CD4-positive, alpha-beta memory T cell (primary cell): ENCODE results near the gene ZC3H18. TPM values are rescaled to one million over a fixed set of nuclear protein-coding genes. Genes with fewer than 3 reads are reported as not detected.

Source experiments
- CTCF ChIA-PET: fragments of 350-600 bp; sonication (Branson Sonifier 250); formaldehyde crosslinking; loops from one replicate; lab custom pipeline; 2021; ENCODE audit warnings: inconsistent platforms; ENCODE audit not compliant: partially characterized antibody; lab: Charles Lee
- POLR2A ChIA-PET: fragments of 350-600 bp; sonication (Branson Sonifier 250); formaldehyde crosslinking; loops from one replicate; lab custom pipeline; 2021; ENCODE audit not compliant: partially characterized antibody; lab: Charles Lee
- DNase-seq, 5 donors: peaks; one replicate each; pipeline versions ENCODE4 v3.0.0 to v3.0.0-alpha.2; 2020 to 2022; ENCODE audit warnings: mixed read lengths in 1 of 5
- H3K27ac ChIP-seq: one replicate; pipeline ENCODE4 v1.7.0; 2013; ENCODE audit warnings: low read depth, low read length
- H3K27me3 ChIP-seq: 2 replicates; pipeline ENCODE4 v1.7.0; 2013; ENCODE audit warnings: mild to moderate bottlenecking, low read length, moderate library complexity; ENCODE audit not compliant: insufficient read depth
- H3K36me3 ChIP-seq: 2 replicates; pipeline ENCODE4 v1.7.0; 2013; ENCODE audit warnings: mild to moderate bottlenecking, low read length, moderate library complexity; ENCODE audit not compliant: insufficient read depth
- H3K4me1 ChIP-seq: 2 replicates; pipeline ENCODE4 v1.7.0; 2013; ENCODE audit warnings: mild to moderate bottlenecking, low read length, moderate library complexity; ENCODE audit not compliant: insufficient read depth
- H3K4me3 ChIP-seq, 2 donors: one replicate each; pipeline ENCODE4 v1.7.0; 2013; ENCODE audit warnings: low read length in 2 of 2, mild to moderate bottlenecking in 1 of 2
- H3K9me3 ChIP-seq, 2 donors: one replicate each; pipeline ENCODE4 v1.7.0; 2013; ENCODE audit warnings: low read length in 2 of 2, control low read depth in 1 of 2; ENCODE audit not compliant: control insufficient read depth in 1 of 2
- H3K27ac Mint-ChIP-seq, 7 donors: one replicate each; pipeline ENCODE4 v1.8.0; 2020 to 2021; ENCODE audit warnings: mixed read lengths in 7 of 7, mild to moderate bottlenecking in 6 of 7, inconsistent platforms in 3 of 7, moderate library complexity in 3 of 7
- H3K27me3 Mint-ChIP-seq, 2 donors: one replicate each; pipeline ENCODE4 v1.8.0; 2020 to 2021; ENCODE audit warnings: mixed read lengths in 2 of 2
- H3K36me3 Mint-ChIP-seq, 2 donors: one replicate each; pipeline ENCODE4 v1.8.0; 2020 to 2021; ENCODE audit warnings: mixed read lengths in 2 of 2, inconsistent platforms in 1 of 2, mild to moderate bottlenecking in 1 of 2
- H3K4me1 Mint-ChIP-seq, 4 donors: one replicate each; pipeline ENCODE4 v1.8.0; 2020 to 2021; ENCODE audit warnings: mixed read lengths in 4 of 4, mild to moderate bottlenecking in 1 of 4
- H3K4me3 Mint-ChIP-seq, 8 donors: one replicate each; pipeline ENCODE4 v1.8.0; 2020 to 2021; ENCODE audit warnings: mixed read lengths in 8 of 8, mild to moderate bottlenecking in 7 of 8, moderate library complexity in 6 of 8, inconsistent platforms in 3 of 8
- H3K9me3 Mint-ChIP-seq, 8 donors: one replicate each; pipeline ENCODE4 v1.8.0; 2020 to 2021; ENCODE audit warnings: mixed read lengths in 8 of 8, mild to moderate bottlenecking in 5 of 8, inconsistent platforms in 3 of 8, moderate library complexity in 1 of 8
- intact Hi-C: fragments of 100-400 bp; cut with micrococcal nuclease; formaldehyde crosslinking; loops from one replicate; pipeline ENCODE4 v1.15.1; 2023
- polyA plus RNA-seq, 2 donors: library from polyadenylated mRNA; unstranded; fragments of 300-500 nt; fragmentation: Illumina TruSeq; gene quantifications; one replicate each; pipeline ENCODE4 v1.2.3, GENCODE V29; 2021
- total RNA-seq, 2 experiments: library from RNA; stranded (reverse); gene quantifications; one replicate each; pipeline ENCODE4 v1.2.3, GENCODE V29; 2021

ZC3H18 gene
- total and polyA plus RNA-seq, 4 experiments from 2014 or later = 3.0 to 91.5 (median 54.0) TPM

- peak overlapping the region in 2 of 7 donors; percentile 9 to 47 for H3K27ac Mint-ChIP-seq
- H3K27me3 Mint-ChIP-seq = no peaks in the 10 kb centered on the region
- ChIA-PET POLR2A (no interaction called here), CTCF (no interaction called here)
- DNase-seq = peak in 1 of 5 donors; percentile 32
- Histone ChIP-seq H3K4me3 (no peak overlapping the region), H3K27ac (no peak overlapping the region), H3K9me3 (no peaks in the 10 kb centered on the region), H3K27me3 (no peaks in the 10 kb centered on the region), H3K36me3 (peaks cover 36% of the 10 kb centered on the region), H3K4me1 (no peaks in the 10 kb centered on the region)
- H3K4me3 Mint-ChIP-seq = no peak overlapping the region
- H3K36me3 Mint-ChIP-seq = peaks cover 25 to 54% of the 10 kb centered on the region in 2 donors
- no peaks in the 10 kb centered on the region for H3K9me3 Mint-ChIP-seq
- intact Hi-C loops = no loop called here
- H3K4me1 Mint-ChIP-seq = peaks cover 0 to 14% (median 3%) of the 10 kb centered on the region in 4 donors
These were observed 57.6 kb downstream of the ZC3H18 start for GRCh38 chr16:88627531-88628411.

- H3K27me3 Mint-ChIP-seq = no peaks in the 10 kb centered on the region
- Histone ChIP-seq H3K4me3 (no peak overlapping the region), H3K27me3 (no peaks in the 10 kb centered on the region), H3K27ac (no peak overlapping the region), H3K9me3 (no peaks in the 10 kb centered on the region), H3K36me3 (peaks cover 28% of the 10 kb centered on the region), H3K4me1 (peaks cover 5% of the 10 kb centered on the region)
- POLR2A ChIA-PET = interaction anchor here (6.0 kb wide), 1 partner anchor 9 kb away, joined by 50 read pairs; no protein-coding TSS in a partner anchor
- H3K36me3 Mint-ChIP-seq = peaks cover 18 to 48% of the 10 kb centered on the region in 2 donors
- peak in 1 of 5 donors; percentile 8 for DNase-seq
- peak overlapping the region in 3 of 7 donors; percentile 27 to 70 (median 35) for H3K27ac Mint-ChIP-seq
- CTCF ChIA-PET = interaction anchor here (0.6 to 1.4 kb wide), 2 partner anchors 11 to 16 kb away, joined by 3 read pairs; no protein-coding TSS in a partner anchor
- no peaks in the 10 kb centered on the region for H3K9me3 Mint-ChIP-seq
- H3K4me3 Mint-ChIP-seq = no peak overlapping the region
- intact Hi-C loops = no loop called here
- peaks cover 2 to 11% (median 3%) of the 10 kb centered on the region in 4 donors for H3K4me1 Mint-ChIP-seq
These were observed 58.3 kb downstream of the ZC3H18 start for GRCh38 chr16:88628512-88628974.

GRCh38 chr16:88629835-88630234 is 59.6 kb downstream of the ZC3H18 start:
- Mint-ChIP-seq H3K27me3 (no peaks in the 10 kb centered on the region), H3K36me3 (peaks cover 15 to 40% of the 10 kb centered on the region in 2 donors), H3K9me3 (no peaks in the 10 kb centered on the region), H3K4me1 (peaks cover 3 to 15% (median 6%) of the 10 kb centered on the region in 4 donors), H3K4me3 (no peak overlapping the region), H3K27ac (peak overlapping the region in 2 of 7 donors; percentile 46 to 92)
- peaks cover 12% of the 10 kb centered on the region for H3K4me1 ChIP-seq
- no peaks in the 10 kb centered on the region for H3K9me3 ChIP-seq
- CTCF ChIA-PET = interaction anchor here (0.6 to 1.6 kb wide), 3 partner anchors 10 to 873 kb away, joined by 3 to 5 read pairs (median 3); no protein-coding TSS in a partner anchor
- peaks cover 15% of the 10 kb centered on the region for H3K36me3 ChIP-seq
- no peak overlapping the region for H3K27ac ChIP-seq
- intact Hi-C loops = loop anchor here (5.0 kb wide), 1 partner anchor 227 kb away; the partner anchor contains the start of genes GALNS and TRAPPC2L
- POLR2A ChIA-PET = interaction anchor here (0.6 to 6.0 kb wide), 3 partner anchors 9 to 12 kb away, joined by 3 to 50 read pairs (median 3); partner anchors contain the start of gene IL17C
- no peaks in the 10 kb centered on the region for H3K27me3 ChIP-seq
- no peak overlapping the region for H3K4me3 ChIP-seq
- DNase-seq = peak in 1 of 5 donors; percentile 2

- Mint-ChIP-seq H3K36me3 (peaks cover 15 to 40% of the 10 kb centered on the region in 2 donors), H3K27ac (peak overlapping the region in 1 of 7 donors; percentile 83), H3K4me1 (peaks cover 5 to 20% (median 8%) of the 10 kb centered on the region in 4 donors), H3K27me3 (no peaks in the 10 kb centered on the region), H3K9me3 (no peaks in the 10 kb centered on the region), H3K4me3 (no peak overlapping the region)
- H3K4me1 ChIP-seq = peaks cover 18% of the 10 kb centered on the region
- intact Hi-C loops = loop anchor here (5.0 kb wide), 1 partner anchor 227 kb away; the partner anchor contains the start of genes GALNS and TRAPPC2L
- H3K27me3 ChIP-seq = no peaks in the 10 kb centered on the region
- H3K9me3 ChIP-seq = no peaks in the 10 kb centered on the region
- no peak overlapping the region for H3K27ac ChIP-seq
- peaks cover 9% of the 10 kb centered on the region for H3K36me3 ChIP-seq
- ChIA-PET CTCF (interaction anchor here (1.6 kb wide), 1 partner anchor 10 kb away, joined by 5 read pairs; no protein-coding TSS in a partner anchor), POLR2A (interaction anchor here (0.9 to 6.0 kb wide), 2 partner anchors 11 kb away, joined by 3 to 50 read pairs; no protein-coding TSS in a partner anchor)
- DNase-seq = peak in 1 of 5 donors; percentile 36
- H3K4me3 ChIP-seq = no peak overlapping the region
These were observed 60.2 kb downstream of the ZC3H18 start for GRCh38 chr16:88630433-88630832.

- peak in 1 of 5 donors; percentile 28 for DNase-seq
- Mint-ChIP-seq H3K4me3 (no peak overlapping the region), H3K27ac (no peak overlapping the region), H3K4me1 (peaks cover 5 to 24% (median 9%) of the 10 kb centered on the region in 4 donors), H3K27me3 (no peaks in the 10 kb centered on the region), H3K36me3 (peaks cover 15 to 37% of the 10 kb centered on the region in 2 donors), H3K9me3 (no peaks in the 10 kb centered on the region)
- CTCF ChIA-PET = interaction anchor here (1.6 kb wide), 1 partner anchor 11 kb away, joined by 3 read pairs; no protein-coding TSS in a partner anchor
- H3K4me3 ChIP-seq = no peak overlapping the region
- no peak overlapping the region for H3K27ac ChIP-seq
- POLR2A ChIA-PET = interaction anchor here (0.9 to 6.0 kb wide), 3 partner anchors 10 to 33 kb away, joined by 3 to 50 read pairs (median 12); partner anchors contain the start of gene MVD
- intact Hi-C loops = loop anchor here (5.0 kb wide), 1 partner anchor 226 kb away; the partner anchor contains the start of genes GALNS and TRAPPC2L
- H3K27me3 ChIP-seq = no peaks in the 10 kb centered on the region
- peaks cover 9% of the 10 kb centered on the region for H3K36me3 ChIP-seq
- no peaks in the 10 kb centered on the region for H3K9me3 ChIP-seq
- H3K4me1 ChIP-seq = peaks cover 20% of the 10 kb centered on the region
These were observed 60.7 kb downstream of the ZC3H18 start for GRCh38 chr16:88630941-88631340.

GRCh38 chr16:88631384-88631783 is 61.2 kb downstream of the ZC3H18 start:
- ChIA-PET POLR2A (interaction anchor here (0.9 to 6.0 kb wide), 3 partner anchors 10 to 32 kb away, joined by 3 to 50 read pairs (median 12); partner anchors contain the start of gene MVD), CTCF (interaction anchor here (1.6 kb wide), 1 partner anchor 12 kb away, joined by 3 read pairs; no protein-coding TSS in a partner anchor)
- intact Hi-C loops = loop anchor here (5.0 kb wide), 1 partner anchor 226 kb away; the partner anchor contains the start of genes GALNS and TRAPPC2L
- H3K27ac Mint-ChIP-seq = peak overlapping the region in 4 of 7 donors; percentile 26 to 84 (median 62)
- H3K4me1 Mint-ChIP-seq = peaks cover 5 to 29% (median 11%) of the 10 kb centered on the region in 4 donors
- Histone ChIP-seq H3K9me3 (no peaks in the 10 kb centered on the region), H3K27ac (no peak overlapping the region), H3K4me3 (no peak overlapping the region), H3K4me1 (peaks cover 24% of the 10 kb centered on the region), H3K27me3 (no peaks in the 10 kb centered on the region), H3K36me3 (peaks cover 9% of the 10 kb centered on the region)
- no peaks in the 10 kb centered on the region for H3K9me3 Mint-ChIP-seq
- no peaks in the 10 kb centered on the region for H3K27me3 Mint-ChIP-seq
- DNase-seq = peak in 1 of 5 donors; percentile 5
- peak overlapping the region in 1 of 8 donors; percentile 24 for H3K4me3 Mint-ChIP-seq
- peaks cover 12 to 32% of the 10 kb centered on the region in 2 donors for H3K36me3 Mint-ChIP-seq
